ENCODE data around the gene CXCL14. TPM values are rescaled to one million over a fixed set of nuclear protein-coding genes. Genes with fewer than 3 reads are reported as not detected.

CXCL14 gene
- total and polyA plus RNA-seq, 2 of the 4 experiments (the other 2 are of a cell fraction) = not detected

DNA sequence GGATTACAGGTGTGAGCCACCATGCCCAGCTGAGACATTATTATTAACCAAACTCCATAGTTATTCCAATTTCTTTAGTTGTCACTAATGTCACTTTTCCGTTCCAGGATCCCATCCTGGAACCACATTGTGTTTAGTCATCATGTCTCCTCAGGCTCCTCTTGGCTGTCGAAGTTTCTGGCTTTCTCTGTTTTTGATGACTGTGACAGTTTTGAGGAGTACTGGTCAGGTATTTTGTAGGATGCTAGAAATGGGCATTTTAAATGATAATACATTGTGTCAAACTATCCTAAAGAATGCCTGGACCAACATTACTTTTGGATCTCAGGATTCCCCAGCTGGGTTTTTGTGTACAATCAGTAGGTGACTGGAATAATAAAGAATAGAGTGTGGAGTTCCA, 23.3 kb downstream of the CXCL14 start:
- no peak for DNase-seq
- Histone ChIP-seq H3K14ac (replicated peaks; ENCODE audit: low read depth, low read length) (no peak overlapping the region), H4K5ac (ENCODE audit: low read depth, low read length) (no peak overlapping the region), H3K56ac (ENCODE audit: extremely low read depth, insufficient read depth, low read length) (no peak overlapping the region), H3K36me3 (ENCODE audit: control insufficient read depth, insufficient read depth, low read length) (no peaks in the 10 kb centered on the region), H3K23ac (ENCODE audit: low read depth, low read length) (no peak overlapping the region), H2AK9ac (replicated peaks; ENCODE audit: low read depth, low read length, poor library complexity) (no peak overlapping the region), H3K4me1 (ENCODE audit: control insufficient read depth, insufficient read depth, low read length) (no peaks in the 10 kb centered on the region), H3K27ac (ENCODE audit: insufficient read depth, low read length) (no peak overlapping the region), H3K9me1 (ENCODE audit: insufficient read depth, low read length) (no peaks in the 10 kb centered on the region), H3K4ac (ENCODE audit: low read depth, low read length) (no peak overlapping the region), H2AFZ (replicated peaks; ENCODE audit: low read length, poor library complexity) (no peak overlapping the region), H2BK120ac (ENCODE audit: low read depth, low read length) (no peak overlapping the region), H3K18ac (ENCODE audit: low read depth, low read length) (no peak overlapping the region), H3K27me3 (ENCODE audit: control insufficient read depth, insufficient read depth, low read length) (peaks cover 27% of the 10 kb centered on the region), H3K9me3 (ENCODE audit: control insufficient read depth, insufficient read depth, low read length) (no peaks in the 10 kb centered on the region), H4K8ac (ENCODE audit: low read depth in 2 of 2, low read length in 2 of 2) (no peak overlapping the region), H4K91ac (ENCODE audit: insufficient read depth, low read depth, low read length) (no peak overlapping the region), H4K20me1 (ENCODE audit: insufficient read depth, low read length) (no peaks in the 10 kb centered on the region), H3K4me2 (ENCODE audit: low read depth, low read length) (no peak overlapping the region), H3K79me1 (ENCODE audit: low read depth in 1 of 2, low read length in 2 of 2) (no peaks in the 10 kb centered on the region), H2AK5ac (ENCODE audit: low read depth, low read length) (no peak overlapping the region), H3K9ac (ENCODE audit: low read depth, low read length) (no peak overlapping the region), H2BK15ac (ENCODE audit: low read depth, low read length) (no peak overlapping the region), H2BK20ac (ENCODE audit: low read depth, low read length) (no peak overlapping the region), H3K4me3 (ENCODE audit: insufficient read depth, low read depth, low read length) (no peak overlapping the region), H2BK5ac (ENCODE audit: low read depth, low read length, poor library complexity, severe bottlenecking) (no peak overlapping the region)
- intact Hi-C loops (cut with micrococcal nuclease) = loop anchor here (10.0 kb wide), 1 partner anchor 201 kb away; no protein-coding TSS in a partner anchor
- ATAC-seq (ENCODE audit: low read depth) = no peak
- CTCF ChIA-PET = interaction anchor here (6.5 kb wide), 1 partner anchor 12 kb away, joined by 56 read pairs; no protein-coding TSS in a partner anchor
- in situ Hi-C loops (cut with MboI; ENCODE audit: low sequenced_read_pairs) = loop anchor here (25.0 kb wide), 1 partner anchor 657 kb away; no protein-coding TSS in a partner anchor
- no peak for TF ChIP-seq CEBPB (IDR thresholded peaks at IDR 0.05; ENCODE audit: low read depth, low read length)
- TF ChIP-seq MAFK (IDR thresholded peaks at IDR 0.05; ENCODE audit: low read depth, low read length) = peak; percentile 85
- WGBS, 2 experiments (ENCODE audit: extremely low coverage in 2 of 2, insufficient read length in 1 of 2) = no CpG with 5 or more reads among the region's 2 CpGs
- POLR2A ChIA-PET (ENCODE audit: unreplicated experiment) = no interaction called here
- dilution Hi-C loops (cut with HindIII; ENCODE audit: low sequenced_read_pairs, unreplicated experiment) = loop anchor here (25.0 kb wide), 1 partner anchor 93 kb away; the partner anchor contains the start of gene TIFAB
- no TSS peak for BruUV-seq (replicated peaks)

All from IMR-90 (cell line).